Limb (tissue), 2 donors: ENCODE measurements around the gene FOXG1.

Experiments
- DNase-seq, 2 donors: peaks; one replicate each; pipeline ENCODE4 v3.0.0-alpha.2; 2016; ENCODE audit errors: extremely low spot score in 2 of 2

Gene FOXG1

GRCh38 chr14:28766469-28766955 lies at the start of gene FOXG1:
FOXG1 (plus strand) TSS chr14:28766787; CDS start chr14:28767280, 493 bp downstream.
- DNase-seq, result peak in 1 of 2 donors; percentile 63

GRCh38 chr14:28719130-28719529 lies 47.5 kb upstream of the FOXG1 start:
- no peak for DNase-seq

GRCh38 chr14:28731358-28731757 lies 35.2 kb upstream of the FOXG1 start:
- no peak for DNase-seq

GRCh38 chr14:28742171-28742846 lies 24.3 kb upstream of the FOXG1 start:
- no peak for DNase-seq

- DNase-seq, result no peak
Measured at GRCh38 chr14:28744126-28744525, 22.5 kb upstream of the FOXG1 start.

- DNase-seq, result no peak
Measured at GRCh38 chr14:28745176-28745575, 21.4 kb upstream of the FOXG1 start.

- no peak for DNase-seq
Measured at GRCh38 chr14:28746247-28746646, 20.3 kb upstream of the FOXG1 start.

- DNase-seq, result peak; percentile 59 to 60
Measured at GRCh38 chr14:28751467-28752058, 15.0 kb upstream of the FOXG1 start.

GRCh38 chr14:28754209-28754985 lies 12.2 kb upstream of the FOXG1 start:
- peak; percentile 56 to 62 for DNase-seq

GRCh38 chr14:28755198-28755815 lies 11.3 kb upstream of the FOXG1 start:
- DNase-seq, result peak in 1 of 2 donors; percentile 34

GRCh38 chr14:28755884-28756268 lies 10.7 kb upstream of the FOXG1 start:
- no peak for DNase-seq

GRCh38 chr14:28756269-28756883 lies 10.2 kb upstream of the FOXG1 start:
- peak in 1 of 2 donors; percentile 33 for DNase-seq

GRCh38 chr14:28756884-28757570 lies 9.6 kb upstream of the FOXG1 start:
- DNase-seq, result peak in 1 of 2 donors; percentile 62

- DNase-seq, result peak in 1 of 2 donors; percentile 35
Measured at GRCh38 chr14:28757786-28758185, 8.8 kb upstream of the FOXG1 start.

GRCh38 chr14:28758253-28758884 lies 8.2 kb upstream of the FOXG1 start:
- DNase-seq, result peak in 1 of 2 donors; percentile 36

- DNase-seq, result peak in 1 of 2 donors; percentile 39
Measured at GRCh38 chr14:28758885-28759652, 7.5 kb upstream of the FOXG1 start.

GRCh38 chr14:28759653-28760313 lies 6.8 kb upstream of the FOXG1 start:
- DNase-seq, result peak in 1 of 2 donors; percentile 45

- no peak for DNase-seq
Measured at GRCh38 chr14:28760431-28760996, 6.1 kb upstream of the FOXG1 start.
